DND-41 (cell line): Measurements from ENCODE around the gene GTPBP2.

Experiments used
- EZH2 ChIP-seq: IDR thresholded peaks from 3 replicates; pipeline ENCODE4 v1.6.1; 2012; ENCODE audit warnings: borderline replicate concordance, low read depth, mild to moderate bottlenecking, moderate library complexity, low read length, inconsistent platforms; ENCODE audit not compliant: severe bottlenecking
- TF ChIP-seq, protein P1 (sequence below): IDR thresholded peaks from 2 replicates; pipeline ENCODE4 v1.5.1; 2012; ENCODE audit warnings: borderline replicate concordance, low read length, moderate library complexity, mild to moderate bottlenecking; ENCODE audit not compliant: poor library complexity, severe bottlenecking; ENCODE audit errors: extremely low read depth

DNA sequence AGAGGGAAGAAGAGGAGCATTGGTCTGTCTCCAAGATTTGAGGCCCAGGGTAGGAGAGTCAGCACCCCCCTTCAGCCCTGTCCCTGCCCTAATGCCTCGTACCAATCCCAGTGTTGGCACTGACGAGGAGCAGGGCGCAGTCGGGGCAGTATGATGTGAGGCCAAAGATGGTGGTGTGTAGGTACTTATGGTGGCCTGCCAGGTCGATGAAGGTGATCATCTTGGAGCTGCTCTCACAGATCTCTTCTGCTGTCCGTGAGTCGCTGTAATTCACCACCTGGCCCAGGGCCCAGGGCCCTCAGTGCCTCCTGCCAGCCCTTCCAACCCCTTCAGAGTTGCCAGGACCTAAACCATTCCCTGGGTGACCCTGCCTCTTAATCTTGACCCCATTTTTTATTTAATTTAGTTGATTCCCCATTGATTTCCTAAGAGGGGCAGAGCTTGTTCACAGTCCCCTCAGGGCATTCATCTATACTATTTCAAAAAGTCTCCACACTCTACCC, 4.2 kb downstream of the GTPBP2 start:
- TF ChIP-seq, protein P1, sequence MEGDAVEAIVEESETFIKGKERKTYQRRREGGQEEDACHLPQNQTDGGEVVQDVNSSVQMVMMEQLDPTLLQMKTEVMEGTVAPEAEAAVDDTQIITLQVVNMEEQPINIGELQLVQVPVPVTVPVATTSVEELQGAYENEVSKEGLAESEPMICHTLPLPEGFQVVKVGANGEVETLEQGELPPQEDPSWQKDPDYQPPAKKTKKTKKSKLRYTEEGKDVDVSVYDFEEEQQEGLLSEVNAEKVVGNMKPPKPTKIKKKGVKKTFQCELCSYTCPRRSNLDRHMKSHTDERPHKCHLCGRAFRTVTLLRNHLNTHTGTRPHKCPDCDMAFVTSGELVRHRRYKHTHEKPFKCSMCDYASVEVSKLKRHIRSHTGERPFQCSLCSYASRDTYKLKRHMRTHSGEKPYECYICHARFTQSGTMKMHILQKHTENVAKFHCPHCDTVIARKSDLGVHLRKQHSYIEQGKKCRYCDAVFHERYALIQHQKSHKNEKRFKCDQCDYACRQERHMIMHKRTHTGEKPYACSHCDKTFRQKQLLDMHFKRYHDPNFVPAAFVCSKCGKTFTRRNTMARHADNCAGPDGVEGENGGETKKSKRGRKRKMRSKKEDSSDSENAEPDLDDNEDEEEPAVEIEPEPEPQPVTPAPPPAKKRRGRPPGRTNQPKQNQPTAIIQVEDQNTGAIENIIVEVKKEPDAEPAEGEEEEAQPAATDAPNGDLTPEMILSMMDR = no peak
- TF ChIP-seq EZH2 = no peak
